PC-9 (cell line): ENCODE measurements around the gene CHRNE. TPM values are rescaled to one million over a fixed set of nuclear protein-coding genes. Genes with fewer than 3 reads are reported as not detected.

Experiments used
- BruUV-seq: library from RNA; stranded (reverse); fragments of 400-500 nt; replicated peaks from 2 replicates; lab custom pipeline; 2021; lab: Mats Ljungman, UMichigan
- CTCF ChIA-PET: fragments of 300-600 bp; sonication (Branson Sonifier 250); formaldehyde crosslinking; loops from one replicate; lab custom pipeline; 2022; ENCODE audit warnings: antibody characterized with exemption; lab: Charles Lee
- POLR2A ChIA-PET: fragments of 300-600 bp; sonication (Branson Sonifier 250); formaldehyde crosslinking; loops from one replicate; lab custom pipeline; 2022; ENCODE audit warnings: antibody characterized with exemption; ENCODE audit not compliant: unreplicated experiment; lab: Charles Lee
- DNase-seq, 2 experiments: peaks; one replicate each; pipeline versions ENCODE4 v3.0.0 to v3.0.0-alpha.2; 2015 to 2022; ENCODE audit warnings: mixed read lengths in 1 of 2
- H2AFZ ChIP-seq: fragments of 200-600 bp; sonication (generic); 2 replicates; pipeline ENCODE4 v1.8.1; 2017; ENCODE audit warnings: antibody characterized with exemption
- H3F3A ChIP-seq: fragments of 200-600 bp; sonication (generic); 2 replicates; pipeline ENCODE4 v1.8.1; 2017; ENCODE audit warnings: antibody characterized with exemption, mild to moderate bottlenecking, low read depth; ENCODE audit not compliant: insufficient read depth
- H3K27ac ChIP-seq: fragments of 200-600 bp; sonication (generic); 2 replicates; pipeline ENCODE4 v1.6.1; 2016; ENCODE audit warnings: mixed run types
- H3K27me3 ChIP-seq: fragments of 200-600 bp; sonication (generic); 2 replicates; pipeline ENCODE4 v1.6.1; 2016; ENCODE audit warnings: low read depth, mixed run types; ENCODE audit not compliant: insufficient read depth
- H3K36me3 ChIP-seq: fragments of 200-600 bp; sonication (generic); 2 replicates; pipeline ENCODE4 v1.6.1; 2016; ENCODE audit warnings: low read depth, mixed run types
- H3K4me1 ChIP-seq: fragments of 200-600 bp; sonication (generic); replicated peaks from 2 replicates; pipeline ENCODE4 v1.6.1; 2016; ENCODE audit warnings: mixed run types; ENCODE audit not compliant: insufficient read depth
- H3K4me2 ChIP-seq: fragments of 200-600 bp; sonication (generic); 2 replicates; pipeline ENCODE4 v1.6.1; 2017; ENCODE audit warnings: mixed run types
- H3K4me3 ChIP-seq: fragments of 200-600 bp; sonication (generic); 2 replicates; pipeline ENCODE4 v1.6.1; 2016; ENCODE audit warnings: mixed run types
- H3K79me2 ChIP-seq: fragments of 200-600 bp; sonication (generic); 2 replicates; pipeline ENCODE4 v1.6.1; 2017; ENCODE audit warnings: low read depth, mixed run types
- H3K9me2 ChIP-seq: fragments of 200-600 bp; sonication (generic); 2 replicates; pipeline ENCODE4 v1.8.1; 2017; ENCODE audit warnings: mild to moderate bottlenecking; ENCODE audit not compliant: insufficient read depth
- H3K9me3 ChIP-seq: fragments of 200-600 bp; sonication (generic); 2 replicates; pipeline ENCODE4 v1.8.1; 2016; ENCODE audit warnings: low read depth; ENCODE audit not compliant: insufficient read depth
- H4K20me1 ChIP-seq: fragments of 200-600 bp; sonication (generic); 2 replicates; pipeline ENCODE4 v1.8.1; 2017; ENCODE audit not compliant: insufficient read depth
- CTCF ChIP-seq: fragments of 200-600 bp; sonication (generic); conservative IDR thresholded peaks from 2 replicates; pipeline ENCODE4 v1.6.1; 2017; ENCODE audit warnings: mixed run types, antibody characterized with exemption, mild to moderate bottlenecking, moderate library complexity
- EZH2 ChIP-seq: fragments of 200-600 bp; sonication (generic); IDR thresholded peaks from 2 replicates; pipeline ENCODE4 v1.8.0; 2017; ENCODE audit warnings: antibody characterized with exemption, low read depth
- intact Hi-C: fragments of 100-400 bp; cut with micrococcal nuclease; formaldehyde crosslinking; loops from one replicate; pipeline ENCODE4 v1.10.0; 2022; ENCODE audit not compliant: unreplicated experiment
- total RNA-seq: library from RNA; stranded (reverse); gene quantifications from 2 replicates; pipeline ENCODE4 v1.2.3, GENCODE V29; 2021

CHRNE gene
- total RNA-seq, 1 experiment from 2014 or later, result 0.24 TPM

- CTCF ChIA-PET, result no interaction called here
- H3K27ac ChIP-seq, result no peak overlapping the region
- no peak for DNase-seq
- no peaks in the 10 kb centered on the region for H3K36me3 ChIP-seq
- H4K20me1 ChIP-seq, result no peaks in the 10 kb centered on the region
- H2AFZ ChIP-seq, result no peak overlapping the region
- H3F3A ChIP-seq, result peaks cover 8% of the 10 kb centered on the region; the same call in 1 of the 2 replicates
- no peak for TF ChIP-seq CTCF
- TF ChIP-seq EZH2, result no peak
- intact Hi-C loops, result no loop called here
- no peaks in the 10 kb centered on the region for H3K27me3 ChIP-seq
- no peaks in the 10 kb centered on the region for H3K9me2 ChIP-seq
- H3K4me1 ChIP-seq, result no peaks in the 10 kb centered on the region
- no TSS peak for BruUV-seq
- no peak overlapping the region for H3K4me3 ChIP-seq
- no peaks in the 10 kb centered on the region for H3K79me2 ChIP-seq
- POLR2A ChIA-PET, result no interaction called here
- H3K9me3 ChIP-seq, result no peaks in the 10 kb centered on the region
- no peak overlapping the region for H3K4me2 ChIP-seq
These were observed 9.0 kb downstream of the CHRNE start for GRCh38 chr17:4893721-4894560.

- TF ChIP-seq CTCF (no peak), EZH2 (no peak)
- no peaks in the 10 kb centered on the region for H3K4me1 ChIP-seq
- H3F3A ChIP-seq, result peaks cover 8% of the 10 kb centered on the region; the same call in 1 of the 2 replicates
- POLR2A ChIA-PET, result no interaction called here
- no peak for DNase-seq
- CTCF ChIA-PET, result no interaction called here
- no peak overlapping the region for H3K27ac ChIP-seq
- no peaks in the 10 kb centered on the region for H3K9me3 ChIP-seq
- H3K4me3 ChIP-seq, result no peak overlapping the region
- no peak overlapping the region for H2AFZ ChIP-seq
- H3K9me2 ChIP-seq, result no peaks in the 10 kb centered on the region
- no peaks in the 10 kb centered on the region for H3K27me3 ChIP-seq
- BruUV-seq, result no TSS peak
- no peaks in the 10 kb centered on the region for H3K79me2 ChIP-seq
- intact Hi-C loops, result no loop called here
- no peaks in the 10 kb centered on the region for H3K36me3 ChIP-seq
- H4K20me1 ChIP-seq, result 0 out of 2 replicates have a peak, but pooled peaks cover 3% of the 10 kb centered on the region
- H3K4me2 ChIP-seq, result no peak overlapping the region
These were observed 9.6 kb downstream of the CHRNE start for GRCh38 chr17:4893272-4893671.

GRCh38 chr17:4892499-4893221 lies 10.2 kb downstream of the CHRNE start:
- BruUV-seq, result no TSS peak
- POLR2A ChIA-PET, result no interaction called here
- intact Hi-C loops, result no loop called here

More at GRCh38 chr17:4892499-4893221, 10.2 kb downstream of the CHRNE start:
- no peak overlapping the region for H2AFZ ChIP-seq
- CTCF ChIA-PET, result no interaction called here
- H3K9me3 ChIP-seq, result no peaks in the 10 kb centered on the region
- H4K20me1 ChIP-seq, result 0 out of 2 replicates have a peak, but pooled peaks cover 5% of the 10 kb centered on the region
- no peaks in the 10 kb centered on the region for H3K79me2 ChIP-seq
- H3K4me3 ChIP-seq, result no peak overlapping the region
- H3K9me2 ChIP-seq, result no peaks in the 10 kb centered on the region
- H3K36me3 ChIP-seq, result no peaks in the 10 kb centered on the region
- H3K4me2 ChIP-seq, result no peak overlapping the region
- no peak overlapping the region for H3K27ac ChIP-seq
- H3F3A ChIP-seq, result peaks cover 8% of the 10 kb centered on the region; the same call in 1 of the 2 replicates
- no peaks in the 10 kb centered on the region for H3K27me3 ChIP-seq
- no peaks in the 10 kb centered on the region for H3K4me1 ChIP-seq
- DNase-seq, result no peak
- no peak for TF ChIP-seq CTCF
- TF ChIP-seq EZH2, result no peak
